Activated CD8-positive, alpha-beta memory T cell treated with anti-CD3 and anti-CD28 coated beads for 48 hours (primary cell): ENCODE results near the gene KIF1B.
"Not testable (repeated sequence)": the region's sequence is repeated elsewhere in the genome, so short reads cannot be mapped to it uniquely, and the experiment has no call there.

Source experiments
- DNase-seq, 3 experiments: peaks; one replicate each; pipeline ENCODE4 v3.0.0-alpha.2; 2020; ENCODE audit warnings: low read depth in 2 of 3, low spot score in 2 of 3

The KIF1B gene

GRCh38 chr1:10384219-10384618 lies 173.8 kb downstream of the KIF1B start:
- no peak for DNase-seq

- no peak for DNase-seq
Measured at GRCh38 chr1:10386761-10387676, 176.6 kb downstream of the KIF1B start.

GRCh38 chr1:10387677-10388386 lies 177.5 kb downstream of the KIF1B start:
- no peak for DNase-seq

- DNase-seq: no peak
Measured at GRCh38 chr1:10388387-10388715, 178.0 kb downstream of the KIF1B start.

- no peak for DNase-seq
Measured at GRCh38 chr1:10389271-10389973, 179.1 kb downstream of the KIF1B start.

- DNase-seq: no peak
Measured at GRCh38 chr1:10396870-10397269, 186.5 kb downstream of the KIF1B start.

GRCh38 chr1:10398278-10398733 lies 187.9 kb downstream of the KIF1B start:
- no peak for DNase-seq

- DNase-seq: peak; percentile 86 to 97 (median 92)
Measured at GRCh38 chr1:10398734-10399443, 188.5 kb downstream of the KIF1B start, which contains the start of gene PGD. Gene PGD, plus strand, starts transcription at chr1:10399064. Its CDS starts 54 bp downstream, at chr1:10399118.

GRCh38 chr1:10399444-10399941 lies 189.1 kb downstream of the KIF1B start:
- peak in 2 of 3 experiments; percentile 3 to 8 for DNase-seq

GRCh38 chr1:10400013-10400412 lies 189.6 kb downstream of the KIF1B start:
- DNase-seq: no peak

GRCh38 chr1:10401281-10401680 lies 190.9 kb downstream of the KIF1B start:
- DNase-seq: no peak

- no peak for DNase-seq
Measured at GRCh38 chr1:10402729-10403274, 192.4 kb downstream of the KIF1B start.

GRCh38 chr1:10407201-10407600 lies 196.8 kb downstream of the KIF1B start:
- no peak for DNase-seq

- DNase-seq: no peak
Measured at GRCh38 chr1:10415211-10415930, 205.0 kb downstream of the KIF1B start.

GRCh38 chr1:10415967-10416366 lies 205.6 kb downstream of the KIF1B start:
- DNase-seq: not testable (repeated sequence)

- not testable (repeated sequence) for DNase-seq
Measured at GRCh38 chr1:10418741-10419140, 208.4 kb downstream of the KIF1B start.

- DNase-seq: no peak
Measured at GRCh38 chr1:10419351-10419750, 209.0 kb downstream of the KIF1B start.

- DNase-seq: no peak
Measured at GRCh38 chr1:10421637-10422036, 211.3 kb downstream of the KIF1B start.

GRCh38 chr1:10424034-10424433 lies 213.7 kb downstream of the KIF1B start:
- DNase-seq: no peak

- DNase-seq: no peak
Measured at GRCh38 chr1:10424651-10425050, 214.3 kb downstream of the KIF1B start.
